BLaER1 (cell line): ENCODE data around the gene ST3GAL3.

Experiments
- H3K27ac ChIP-seq: shearing (Covaris generic); formaldehyde crosslinking; 2 replicates; pipeline ENCODE4 v1.8.1; 2022
- H3K27me3 ChIP-seq: shearing (Covaris generic); formaldehyde crosslinking; 2 replicates; pipeline ENCODE4 v1.8.1; 2022
- H3K36me3 ChIP-seq: shearing (Covaris generic); formaldehyde crosslinking; 2 replicates; pipeline ENCODE4 v1.8.1; 2022
- H3K4me1 ChIP-seq: shearing (Covaris generic); formaldehyde crosslinking; 2 replicates; pipeline ENCODE4 v1.8.1; 2022
- H3K4me2 ChIP-seq: shearing (Covaris generic); formaldehyde crosslinking; 2 replicates; pipeline ENCODE4 v1.8.1; 2022
- H3K4me3 ChIP-seq: shearing (Covaris generic); formaldehyde crosslinking; 2 replicates; pipeline ENCODE4 v1.8.1; 2022
- H3K9ac ChIP-seq: shearing (Covaris generic); formaldehyde crosslinking; 2 replicates; pipeline ENCODE4 v1.8.1; 2022
- H3K9me3 ChIP-seq: shearing (Covaris generic); formaldehyde crosslinking; 2 replicates; pipeline ENCODE4 v1.8.1; 2022
- H4K20me1 ChIP-seq: shearing (Covaris generic); formaldehyde crosslinking; 2 replicates; pipeline ENCODE4 v1.8.1; 2022
- Cebpa-rat ChIP-seq: shearing (Covaris generic); IDR thresholded peaks from 2 replicates; pipeline ENCODE4 v1.8.1; 2022

The ST3GAL3 gene

GRCh38 chr1:43809097-43809673 is 101.8 kb downstream of the ST3GAL3 start:
- no peak overlapping the region for H3K27ac ChIP-seq
- H3K27me3 ChIP-seq = no peaks in the 10 kb centered on the region
- peaks cover 72% of the 10 kb centered on the region for H3K36me3 ChIP-seq
- no peaks in the 10 kb centered on the region for H4K20me1 ChIP-seq
- no peak overlapping the region for H3K4me2 ChIP-seq
- H3K4me3 ChIP-seq = no peak overlapping the region
- no peak overlapping the region for H3K9ac ChIP-seq
- H3K4me1 ChIP-seq = peaks cover 21% of the 10 kb centered on the region
- TF ChIP-seq Cebpa-rat = no peak
- peaks cover 38% of the 10 kb centered on the region for H3K9me3 ChIP-seq

- Histone ChIP-seq H3K4me3 (no peak overlapping the region), H3K36me3 (peaks cover 63% of the 10 kb centered on the region), H4K20me1 (no peaks in the 10 kb centered on the region), H3K9ac (no peak overlapping the region), H3K4me1 (peaks cover 31% of the 10 kb centered on the region), H3K4me2 (peak overlapping the region; percentile 52; the same call in 1 of the 2 replicates), H3K27ac (no peak overlapping the region), H3K27me3 (no peaks in the 10 kb centered on the region), H3K9me3 (peaks cover 27% of the 10 kb centered on the region)
- TF ChIP-seq Cebpa-rat = no peak
These were observed 105.2 kb downstream of the ST3GAL3 start for GRCh38 chr1:43812579-43812978.

- Histone ChIP-seq H3K4me3 (no peak overlapping the region), H3K27me3 (no peaks in the 10 kb centered on the region), H3K36me3 (peaks cover 60% of the 10 kb centered on the region), H3K27ac (peak overlapping the region; percentile 27; the same call in 1 of the 2 replicates), H3K9me3 (peaks cover 25% of the 10 kb centered on the region), H3K4me2 (peak overlapping the region; percentile 52), H4K20me1 (no peaks in the 10 kb centered on the region), H3K9ac (no peak overlapping the region), H3K4me1 (peaks cover 31% of the 10 kb centered on the region)
- no peak for TF ChIP-seq Cebpa-rat
These were observed 107.1 kb downstream of the ST3GAL3 start for GRCh38 chr1:43814401-43814800.

- TF ChIP-seq Cebpa-rat = no peak
- H3K4me3 ChIP-seq = no peak overlapping the region
- H3K27ac ChIP-seq = no peak overlapping the region
- H3K36me3 ChIP-seq = peaks cover 50% of the 10 kb centered on the region
- H3K27me3 ChIP-seq = no peaks in the 10 kb centered on the region
- H3K9ac ChIP-seq = no peak overlapping the region
- peaks cover 44% of the 10 kb centered on the region for H3K4me1 ChIP-seq
- H4K20me1 ChIP-seq = no peaks in the 10 kb centered on the region
- no peak overlapping the region for H3K4me2 ChIP-seq
- peaks cover 25% of the 10 kb centered on the region for H3K9me3 ChIP-seq
These were observed 110.1 kb downstream of the ST3GAL3 start for GRCh38 chr1:43817304-43817939.

GRCh38 chr1:43818691-43819090 is 111.4 kb downstream of the ST3GAL3 start:
- no peak overlapping the region for H3K27ac ChIP-seq
- no peaks in the 10 kb centered on the region for H3K27me3 ChIP-seq
- no peaks in the 10 kb centered on the region for H4K20me1 ChIP-seq
- TF ChIP-seq Cebpa-rat = no peak
- peaks cover 25% of the 10 kb centered on the region for H3K9me3 ChIP-seq
- no peak overlapping the region; the same call in 1 of the 2 replicates for H3K4me3 ChIP-seq
- peaks cover 50% of the 10 kb centered on the region for H3K36me3 ChIP-seq
- H3K4me1 ChIP-seq = peaks cover 36% of the 10 kb centered on the region
- H3K4me2 ChIP-seq = no peak overlapping the region
- no peak overlapping the region for H3K9ac ChIP-seq

- TF ChIP-seq Cebpa-rat = no peak
- H3K36me3 ChIP-seq = peaks cover 53% of the 10 kb centered on the region
- no peaks in the 10 kb centered on the region for H3K27me3 ChIP-seq
- peaks cover 25% of the 10 kb centered on the region for H3K9me3 ChIP-seq
- no peaks in the 10 kb centered on the region for H4K20me1 ChIP-seq
- no peak overlapping the region for H3K27ac ChIP-seq
- H3K9ac ChIP-seq = no peak overlapping the region
- H3K4me3 ChIP-seq = no peak overlapping the region; the same call in 1 of the 2 replicates
- no peak overlapping the region for H3K4me2 ChIP-seq
- H3K4me1 ChIP-seq = peaks cover 36% of the 10 kb centered on the region
These were observed 112.0 kb downstream of the ST3GAL3 start for GRCh38 chr1:43819357-43819756.

- H3K27me3 ChIP-seq = no peaks in the 10 kb centered on the region
- H3K36me3 ChIP-seq = peaks cover 38% of the 10 kb centered on the region
- no peak for TF ChIP-seq Cebpa-rat
- no peak overlapping the region for H3K4me3 ChIP-seq
- no peak overlapping the region for H3K27ac ChIP-seq
- H3K9me3 ChIP-seq = peaks cover 20% of the 10 kb centered on the region
- H3K4me1 ChIP-seq = peaks cover 34% of the 10 kb centered on the region
- H3K9ac ChIP-seq = no peak overlapping the region
- peak overlapping the region; percentile 35 for H3K4me2 ChIP-seq
- no peaks in the 10 kb centered on the region for H4K20me1 ChIP-seq
These were observed 114.1 kb downstream of the ST3GAL3 start for GRCh38 chr1:43821471-43821870.

GRCh38 chr1:43822040-43822690 is 114.8 kb downstream of the ST3GAL3 start:
- Histone ChIP-seq H3K9me3 (peaks cover 20% of the 10 kb centered on the region), H3K27me3 (no peaks in the 10 kb centered on the region), H3K4me2 (no peak overlapping the region), H3K4me3 (no peak overlapping the region), H3K36me3 (peaks cover 34% of the 10 kb centered on the region), H3K4me1 (peaks cover 34% of the 10 kb centered on the region), H3K9ac (no peak overlapping the region), H3K27ac (no peak overlapping the region), H4K20me1 (no peaks in the 10 kb centered on the region)
- TF ChIP-seq Cebpa-rat = no peak

- no peak overlapping the region for H3K27ac ChIP-seq
These were observed 117.5 kb downstream of the ST3GAL3 start for GRCh38 chr1:43824795-43825194.

GRCh38 chr1:43828574-43828973 is 121.2 kb downstream of the ST3GAL3 start:
- Histone ChIP-seq H3K9ac (no peak overlapping the region), H3K4me1 (peaks cover 45% of the 10 kb centered on the region), H3K4me2 (no peak overlapping the region), H3K36me3 (peaks cover 13% of the 10 kb centered on the region), H4K20me1 (no peaks in the 10 kb centered on the region), H3K27me3 (no peaks in the 10 kb centered on the region), H3K9me3 (no peaks in the 10 kb centered on the region), H3K27ac (no peak overlapping the region), H3K4me3 (no peak overlapping the region)
- no peak for TF ChIP-seq Cebpa-rat

More at GRCh38 chr1:43824795-43825194, 117.5 kb downstream of the ST3GAL3 start:
- Histone ChIP-seq H3K36me3 (peaks cover 19% of the 10 kb centered on the region), H3K9me3 (no peaks in the 10 kb centered on the region; the same call in 1 of the 2 replicates), H3K9ac (0 out of 2 replicates have a peak overlapping the region, but pooled peaks have one; percentile 26), H4K20me1 (no peaks in the 10 kb centered on the region), H3K4me1 (peaks cover 34% of the 10 kb centered on the region), H3K4me3 (no peak overlapping the region), H3K27me3 (no peaks in the 10 kb centered on the region), H3K4me2 (peak overlapping the region; percentile 55)
- TF ChIP-seq Cebpa-rat = no peak
